ENCODE results near the gene TRIM44.

DNA sequence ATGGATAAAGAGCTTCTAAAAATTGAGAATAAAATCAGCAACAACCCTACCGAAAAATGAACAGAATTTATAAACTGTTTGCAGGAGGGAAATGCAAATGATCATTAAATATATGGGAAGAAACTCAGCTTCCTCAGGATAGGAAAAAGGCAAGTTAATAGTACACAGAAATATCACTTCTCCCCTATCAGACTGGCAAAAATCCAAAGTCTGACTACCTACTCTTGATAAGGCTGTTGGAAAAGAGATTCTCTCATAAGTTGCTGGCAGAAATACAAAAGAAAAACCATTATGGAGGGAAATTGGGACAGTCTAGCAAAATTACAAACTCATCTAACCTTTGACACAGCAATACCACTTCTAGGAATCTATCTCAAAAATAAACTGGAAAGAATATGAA lies 180.4 kb downstream of the TRIM44 start:
- TF ChIP-seq, protein P1, sequence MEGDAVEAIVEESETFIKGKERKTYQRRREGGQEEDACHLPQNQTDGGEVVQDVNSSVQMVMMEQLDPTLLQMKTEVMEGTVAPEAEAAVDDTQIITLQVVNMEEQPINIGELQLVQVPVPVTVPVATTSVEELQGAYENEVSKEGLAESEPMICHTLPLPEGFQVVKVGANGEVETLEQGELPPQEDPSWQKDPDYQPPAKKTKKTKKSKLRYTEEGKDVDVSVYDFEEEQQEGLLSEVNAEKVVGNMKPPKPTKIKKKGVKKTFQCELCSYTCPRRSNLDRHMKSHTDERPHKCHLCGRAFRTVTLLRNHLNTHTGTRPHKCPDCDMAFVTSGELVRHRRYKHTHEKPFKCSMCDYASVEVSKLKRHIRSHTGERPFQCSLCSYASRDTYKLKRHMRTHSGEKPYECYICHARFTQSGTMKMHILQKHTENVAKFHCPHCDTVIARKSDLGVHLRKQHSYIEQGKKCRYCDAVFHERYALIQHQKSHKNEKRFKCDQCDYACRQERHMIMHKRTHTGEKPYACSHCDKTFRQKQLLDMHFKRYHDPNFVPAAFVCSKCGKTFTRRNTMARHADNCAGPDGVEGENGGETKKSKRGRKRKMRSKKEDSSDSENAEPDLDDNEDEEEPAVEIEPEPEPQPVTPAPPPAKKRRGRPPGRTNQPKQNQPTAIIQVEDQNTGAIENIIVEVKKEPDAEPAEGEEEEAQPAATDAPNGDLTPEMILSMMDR (IDR thresholded peaks at IDR 0.05): no peak
- TF ChIP-seq ZFX (IDR thresholded peaks at IDR 0.05; ENCODE audit: borderline replicate concordance): no peak
